GM12801 (cell line): ENCODE measurements around the gene CSKMT.
A peak's percentile ranks its signal among the peaks of the same experiment; 100 is the strongest.

Experiments
- TF ChIP-seq, protein P1 (sequence below): IDR thresholded peaks from one replicate; pipeline ENCODE4 v1.5.1; 2011; ENCODE audit warnings: control low read depth; ENCODE audit not compliant: insufficient read length; ENCODE audit errors: extremely low read depth

Gene CSKMT

DNA sequence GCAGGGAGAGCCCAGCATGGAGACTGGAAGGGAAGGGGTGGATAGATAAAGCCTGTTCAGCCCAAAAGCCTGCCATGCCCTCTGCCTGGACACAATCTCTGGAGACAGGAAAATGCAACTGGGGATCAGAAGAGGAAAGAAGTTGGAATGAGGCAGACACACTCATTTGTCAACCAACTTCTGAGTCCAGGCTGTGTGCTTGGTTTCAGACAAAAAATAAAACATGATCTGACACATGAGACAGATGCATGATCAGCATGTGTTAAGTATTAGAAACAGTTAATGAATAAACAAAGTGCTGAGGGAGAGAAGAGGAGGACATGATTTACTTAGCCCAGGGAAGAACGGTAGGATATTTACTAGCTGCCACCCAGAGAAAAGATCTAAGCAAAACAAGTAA is 23.4 kb downstream of the CSKMT start:
- TF ChIP-seq, protein P1, sequence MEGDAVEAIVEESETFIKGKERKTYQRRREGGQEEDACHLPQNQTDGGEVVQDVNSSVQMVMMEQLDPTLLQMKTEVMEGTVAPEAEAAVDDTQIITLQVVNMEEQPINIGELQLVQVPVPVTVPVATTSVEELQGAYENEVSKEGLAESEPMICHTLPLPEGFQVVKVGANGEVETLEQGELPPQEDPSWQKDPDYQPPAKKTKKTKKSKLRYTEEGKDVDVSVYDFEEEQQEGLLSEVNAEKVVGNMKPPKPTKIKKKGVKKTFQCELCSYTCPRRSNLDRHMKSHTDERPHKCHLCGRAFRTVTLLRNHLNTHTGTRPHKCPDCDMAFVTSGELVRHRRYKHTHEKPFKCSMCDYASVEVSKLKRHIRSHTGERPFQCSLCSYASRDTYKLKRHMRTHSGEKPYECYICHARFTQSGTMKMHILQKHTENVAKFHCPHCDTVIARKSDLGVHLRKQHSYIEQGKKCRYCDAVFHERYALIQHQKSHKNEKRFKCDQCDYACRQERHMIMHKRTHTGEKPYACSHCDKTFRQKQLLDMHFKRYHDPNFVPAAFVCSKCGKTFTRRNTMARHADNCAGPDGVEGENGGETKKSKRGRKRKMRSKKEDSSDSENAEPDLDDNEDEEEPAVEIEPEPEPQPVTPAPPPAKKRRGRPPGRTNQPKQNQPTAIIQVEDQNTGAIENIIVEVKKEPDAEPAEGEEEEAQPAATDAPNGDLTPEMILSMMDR = no peak

- TF ChIP-seq, protein P1 = no peak
These were observed 24.5 kb downstream of the CSKMT start, which contains the start of gene LRRN4CL for GRCh38 chr11:62689421-62690183. TSS of gene LRRN4CL (minus strand) at chr11:62689530. CDS start at chr11:62688508, 1,022 bp downstream.

GRCh38 chr11:62694455-62695167 is 29.5 kb downstream of the CSKMT start:
- TF ChIP-seq, protein P1 = peak; percentile 33

DNA sequence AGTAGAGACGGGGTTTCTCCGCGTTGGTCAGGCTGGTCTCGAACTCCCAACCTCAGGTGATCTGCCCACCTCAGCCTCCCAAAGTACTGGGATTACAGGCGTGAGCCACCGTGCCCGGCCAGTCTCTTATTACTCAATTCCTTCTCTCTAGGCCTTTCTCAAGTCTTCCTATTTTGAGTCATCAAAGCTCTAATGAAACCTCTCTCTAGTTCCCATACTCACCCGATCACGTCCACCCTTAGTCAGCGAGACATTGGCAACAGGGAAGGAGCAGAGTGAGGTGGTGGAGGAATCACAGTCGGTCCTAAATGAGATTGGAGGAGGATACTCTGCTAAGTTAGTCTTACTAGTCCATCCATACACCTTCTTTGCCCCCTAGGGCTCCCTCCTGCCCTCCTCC is 37.1 kb downstream of the CSKMT start:
- TF ChIP-seq, protein P1 = no peak

DNA sequence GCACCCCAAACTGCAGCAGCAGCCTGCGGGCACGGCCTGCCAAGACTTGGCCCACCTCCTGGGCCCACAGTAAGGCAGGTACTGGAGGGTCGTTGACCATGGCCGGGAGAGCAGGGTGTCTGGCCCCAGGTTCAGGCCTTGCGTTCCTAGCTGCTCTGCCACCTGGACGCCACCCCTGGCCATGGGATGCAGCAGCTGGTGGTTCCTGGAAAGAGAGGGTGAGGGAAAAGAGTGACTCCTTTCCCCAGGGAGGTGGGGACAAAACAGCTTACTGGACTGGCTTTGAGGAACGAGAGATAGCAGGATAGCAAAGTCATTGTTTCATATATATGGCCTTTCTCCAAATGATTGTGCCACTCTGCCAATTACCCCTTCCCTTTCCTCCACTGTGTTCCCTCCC is 40.3 kb downstream of the CSKMT start:
- TF ChIP-seq, protein P1 = no peak

DNA sequence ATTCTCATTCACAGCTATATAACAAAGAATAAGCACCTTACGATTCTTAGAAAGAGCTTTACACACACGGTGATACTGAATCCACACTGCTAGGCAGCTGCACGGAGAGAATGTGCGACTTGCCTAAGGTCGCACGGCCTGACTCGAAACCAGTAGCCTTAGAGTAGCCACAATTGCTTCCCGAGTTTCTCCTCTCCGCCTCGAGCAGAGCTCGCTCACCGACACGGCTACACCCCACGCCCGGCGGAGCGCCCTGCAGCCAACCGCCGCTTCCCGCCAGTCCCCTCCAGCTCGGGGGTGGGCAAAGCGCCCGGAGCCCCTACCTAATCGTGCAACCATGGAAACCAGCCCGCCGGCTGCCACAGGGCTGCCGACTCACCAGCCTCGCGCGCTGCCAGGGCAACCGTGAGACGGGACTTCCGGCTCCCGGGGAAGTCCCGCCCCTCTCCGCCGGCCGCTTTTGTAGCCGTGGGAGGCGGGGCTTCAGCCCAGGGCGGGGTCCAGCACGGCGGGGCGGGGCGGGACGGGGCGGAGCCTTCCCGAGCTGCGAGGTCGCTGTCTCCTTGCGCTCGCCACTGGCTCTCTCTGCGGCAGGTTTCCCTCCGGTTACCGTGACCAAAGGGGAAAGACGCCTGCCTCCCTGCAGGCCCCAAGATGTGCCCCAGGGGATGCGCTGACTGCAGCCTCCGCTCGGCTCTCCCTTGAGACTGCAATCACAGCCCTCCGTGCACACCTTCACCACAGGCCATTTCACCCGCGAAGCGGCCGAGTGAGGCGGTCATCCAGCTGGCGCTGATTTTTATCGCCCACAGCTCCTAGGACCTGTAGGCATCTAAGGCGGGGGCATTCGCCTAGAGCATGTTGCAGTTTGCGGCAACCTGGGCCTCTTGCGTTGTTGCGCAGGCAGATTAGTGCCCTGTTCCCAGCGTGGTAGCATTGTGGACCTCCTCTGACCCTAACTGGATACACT is 41.1 kb downstream of the CSKMT start:
- TF ChIP-seq, protein P1 = no peak

- TF ChIP-seq, protein P1 = no peak
These were observed 41.7 kb downstream of the CSKMT start for GRCh38 chr11:62706850-62707247.
